H9 (cell line): ENCODE measurements around the gene GPS1. TPM values are rescaled to one million over a fixed set of nuclear protein-coding genes. Genes with fewer than 3 reads are reported as not detected.

Experiments
- DNase-seq: peaks from one replicate; pipeline ENCODE4 v3.0.0-alpha.2; 2017
- H2AFZ ChIP-seq: one replicate; pipeline ENCODE4 v1.6.1; 2013; ENCODE audit warnings: mild to moderate bottlenecking, low read length, control low read depth, moderate library complexity
- H2AK5ac ChIP-seq: 2 replicates; pipeline ENCODE4 v1.6.1; 2013; ENCODE audit warnings: low read length, control low read depth, mixed read lengths; ENCODE audit not compliant: insufficient read length
- H2BK120ac ChIP-seq: one replicate; pipeline ENCODE4 v1.6.1; 2013; ENCODE audit warnings: low read depth, mild to moderate bottlenecking, low read length, control low read depth, inconsistent platforms; ENCODE audit not compliant: poor library complexity, severe bottlenecking
- H2BK12ac ChIP-seq: 2 replicates; pipeline ENCODE4 v1.6.1; 2013; ENCODE audit warnings: low read length, control low read depth, mixed read lengths, low read depth; ENCODE audit not compliant: insufficient read length
- H2BK15ac ChIP-seq: 2 replicates; pipeline ENCODE4 v1.6.1; 2013; ENCODE audit warnings: low read depth, low read length, control low read depth
- H2BK20ac ChIP-seq: one replicate; pipeline ENCODE4 v1.6.1; 2013; ENCODE audit warnings: low read depth, mild to moderate bottlenecking, low read length, control low read depth, inconsistent platforms; ENCODE audit not compliant: poor library complexity, severe bottlenecking
- H2BK5ac ChIP-seq: 2 replicates; pipeline ENCODE4 v1.6.1; 2013; ENCODE audit warnings: low read length, control low read depth, mixed read lengths; ENCODE audit not compliant: insufficient read length
- H3K14ac ChIP-seq: 2 replicates; pipeline ENCODE4 v1.6.1; 2013; ENCODE audit warnings: low read length, control low read depth; ENCODE audit not compliant: insufficient read depth
- H3K18ac ChIP-seq: 2 replicates; pipeline ENCODE4 v1.6.1; 2013; ENCODE audit warnings: low read depth, mild to moderate bottlenecking, mixed read lengths, low read length, control low read depth; ENCODE audit not compliant: insufficient read length
- H3K23ac ChIP-seq: 2 replicates; pipeline ENCODE4 v1.6.1; 2013; ENCODE audit warnings: low read length, control low read depth, mixed read lengths, low read depth; ENCODE audit not compliant: insufficient read length
- H3K23me2 ChIP-seq: 2 replicates; pipeline ENCODE4 v1.6.1; 2013; ENCODE audit warnings: low read depth, mild to moderate bottlenecking, mixed read lengths, low read length, control low read depth; ENCODE audit not compliant: insufficient read length, poor library complexity, severe bottlenecking
- H3K27ac ChIP-seq: 2 replicates; pipeline ENCODE4 v1.5.1; 2013; ENCODE audit warnings: low read length, control low read depth, mixed read lengths, low read depth; ENCODE audit not compliant: insufficient read length
- H3K27me3 ChIP-seq: 2 replicates; pipeline ENCODE4 v1.6.1; 2013; ENCODE audit warnings: low read length, control low read depth, inconsistent platforms; ENCODE audit not compliant: insufficient read depth
- H3K4ac ChIP-seq: 2 replicates; pipeline ENCODE4 v1.6.1; 2013; ENCODE audit warnings: low read depth, mild to moderate bottlenecking, control low read depth, inconsistent platforms, low read length, moderate library complexity
- H3K4me1 ChIP-seq: 2 replicates; pipeline ENCODE4 v1.6.1; 2013; ENCODE audit warnings: low read length, control low read depth, inconsistent platforms; ENCODE audit not compliant: insufficient read depth
- H3K4me2 ChIP-seq: 2 replicates; pipeline ENCODE4 v1.6.1; 2013; ENCODE audit warnings: low read length, control low read depth, mixed read lengths; ENCODE audit not compliant: insufficient read length, insufficient read depth
- H3K56ac ChIP-seq: 2 replicates; pipeline ENCODE4 v1.6.1; 2013; ENCODE audit warnings: low read depth, mild to moderate bottlenecking, mixed read lengths, low read length, control low read depth; ENCODE audit not compliant: insufficient read length
- H3K79me1 ChIP-seq: 2 replicates; pipeline ENCODE4 v1.6.1; 2013; ENCODE audit warnings: low read depth, mild to moderate bottlenecking, moderate library complexity, low read length, control low read depth, inconsistent platforms; ENCODE audit not compliant: insufficient read depth, poor library complexity, severe bottlenecking
- H3K79me2 ChIP-seq: 2 replicates; pipeline ENCODE4 v1.6.1; 2013; ENCODE audit warnings: low read length, control low read depth, inconsistent platforms; ENCODE audit not compliant: insufficient read depth
- H3K9ac ChIP-seq: 2 replicates; pipeline ENCODE4 v1.6.1; 2013; ENCODE audit warnings: low read length, control low read depth, mixed read lengths; ENCODE audit not compliant: insufficient read length; ENCODE audit errors: extremely low read depth
- H3K9me3 ChIP-seq: one replicate; pipeline ENCODE4 v1.6.1; 2013; ENCODE audit warnings: low read depth, low read length, inconsistent platforms; ENCODE audit not compliant: control insufficient read depth
- H3T11ph ChIP-seq: one replicate; pipeline ENCODE4 v1.6.1; 2013; ENCODE audit warnings: mild to moderate bottlenecking, low read length, control low read depth, inconsistent platforms
- H4K20me1 ChIP-seq: one replicate; pipeline ENCODE4 v1.6.1; 2013; ENCODE audit not compliant: control insufficient read depth, insufficient read length, insufficient read depth
- H4K5ac ChIP-seq: 2 replicates; pipeline ENCODE4 v1.6.1; 2013; ENCODE audit warnings: low read depth, mild to moderate bottlenecking, mixed read lengths, low read length, control low read depth; ENCODE audit not compliant: insufficient read length
- H4K8ac ChIP-seq: replicated peaks from 2 replicates; pipeline ENCODE4 v1.6.1; 2013; ENCODE audit warnings: low read length, control low read depth, mixed read lengths, low read depth; ENCODE audit not compliant: insufficient read length
- H4K91ac ChIP-seq: 2 replicates; pipeline ENCODE4 v1.6.1; 2013; ENCODE audit warnings: low read depth, mild to moderate bottlenecking, moderate library complexity, mixed read lengths, low read length, control low read depth; ENCODE audit not compliant: insufficient read length
- H3K27ac Mint-ChIP-seq, 3 experiments: 2 replicates in 2 of 3; 3 replicates in 1 of 3; pipeline ENCODE4 v1.8.0; 2020 to 2021; ENCODE audit warnings: mixed read lengths in 3 of 3, mild to moderate bottlenecking in 1 of 3, moderate library complexity in 1 of 3
- H3K27me3 Mint-ChIP-seq: 2 replicates; pipeline ENCODE4 v1.8.0; 2021; ENCODE audit warnings: low read depth, mild to moderate bottlenecking, moderate library complexity, mixed read lengths
- H3K36me3 Mint-ChIP-seq, 3 experiments: 2 replicates in 2 of 3; 3 replicates in 1 of 3; pipeline ENCODE4 v1.8.0; 2020 to 2021; ENCODE audit warnings: low read depth in 3 of 3, mixed read lengths in 3 of 3; ENCODE audit not compliant: insufficient read depth in 1 of 3
- H3K4me1 Mint-ChIP-seq, 2 experiments: 2 replicates each; pipeline ENCODE4 v1.8.0; 2020; ENCODE audit warnings: mixed read lengths in 2 of 2
- H3K4me3 Mint-ChIP-seq, 2 experiments: 2 replicates in 1 of 2; 3 replicates in 1 of 2; pipeline ENCODE4 v1.8.0; 2020 to 2021; ENCODE audit warnings: mild to moderate bottlenecking in 2 of 2, mixed read lengths in 2 of 2, moderate library complexity in 1 of 2
- H3K9me3 Mint-ChIP-seq, 2 experiments: 2 replicates in 1 of 2; 3 replicates in 1 of 2; pipeline ENCODE4 v1.8.0; 2020; ENCODE audit warnings: mild to moderate bottlenecking in 2 of 2, mixed read lengths in 2 of 2, moderate library complexity in 1 of 2
- CTCF ChIP-seq: fragments of 200-600 bp; sonication (generic); conservative IDR thresholded peaks from 3 replicates; pipeline ENCODE4 v1.8.0; 2021; ENCODE audit warnings: antibody characterized with exemption, mild to moderate bottlenecking
- WGBS: extraction: QIAGEN DNeasy Blood & Tissue Kit; methylation state at CpG from one replicate; pipeline ENCODE4 v1.1.7; 2013; ENCODE audit warnings: missing lambda C conversion rate, low lambda C conversion rate, mixed read lengths; ENCODE audit not compliant: insufficient read length; ENCODE audit errors: extremely low coverage; 5-methylcytosine and 5-hydroxymethylcytosine counted together
- total RNA-seq: library from RNA; stranded (reverse); gene quantifications from 2 replicates; pipeline ENCODE4 v1.2.1, GENCODE V29; 2021

GPS1 gene
- total RNA-seq, 1 experiment from 2014 or later: 164 TPM

DNA sequence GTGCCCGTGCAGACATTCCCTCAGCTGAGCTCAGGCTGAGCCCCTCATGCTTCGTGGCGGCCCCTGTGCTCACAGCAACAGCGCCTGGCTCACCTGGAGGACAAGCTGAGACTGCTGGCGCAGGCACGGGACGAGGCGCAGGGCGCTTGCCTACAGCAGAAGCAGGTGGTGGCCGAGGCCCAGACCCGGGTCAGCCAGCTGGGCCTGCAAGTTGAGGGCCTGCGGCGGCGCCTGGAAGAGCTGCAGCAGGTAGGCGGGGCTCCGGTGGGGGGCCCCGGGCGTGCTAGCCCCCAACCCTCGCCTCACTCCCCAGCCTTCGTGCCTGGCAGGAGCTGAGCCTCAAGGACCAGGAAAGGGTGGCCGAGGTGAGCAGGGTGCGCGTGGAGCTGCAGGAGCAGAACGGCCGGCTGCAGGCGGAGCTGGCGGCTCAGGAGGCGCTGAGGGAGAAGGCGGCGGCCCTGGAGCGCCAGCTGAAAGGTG is 21.7 kb upstream of the GPS1 start:
- no peaks in the 10 kb centered on the region for H3K4me1 ChIP-seq
- no peak overlapping the region for H3K4me2 ChIP-seq
- H3K27ac ChIP-seq: no peak overlapping the region
- H2BK120ac ChIP-seq: no peak overlapping the region
- H3K9me3 Mint-ChIP-seq: peaks cover 0 to 2% of the 10 kb centered on the region in 2 experiments; a peak in 1 of 5 replicates
- peak overlapping the region in 1 of 2 experiments; percentile 70; a peak in 2 of 5 replicates for H3K4me3 Mint-ChIP-seq
- H2BK20ac ChIP-seq: no peak overlapping the region
- H3K36me3 Mint-ChIP-seq: peaks cover 5 to 24% (median 13%) of the 10 kb centered on the region in 3 experiments; a peak in 6 of 7 replicates
- no peak overlapping the region for H3K56ac ChIP-seq
- no peaks in the 10 kb centered on the region for H4K20me1 ChIP-seq
- H3K4ac ChIP-seq: no peak overlapping the region
- peaks cover 8% of the 10 kb centered on the region for H3K23me2 ChIP-seq
- no peak overlapping the region for H3K14ac ChIP-seq
- H3K79me2 ChIP-seq: no peaks in the 10 kb centered on the region
- H3K4me1 Mint-ChIP-seq: peaks cover 2 to 16% of the 10 kb centered on the region in 2 experiments; a peak in 3 of 4 replicates
- H3K9me3 ChIP-seq: no peaks in the 10 kb centered on the region
- no peak overlapping the region for H2AK5ac ChIP-seq
- H2BK12ac ChIP-seq: no peak overlapping the region
- H2BK5ac ChIP-seq: no peak overlapping the region
- H3T11ph ChIP-seq: no peak overlapping the region
- H3K27me3 Mint-ChIP-seq: no peaks in the 10 kb centered on the region; the same call in none of the 2 replicates
- H3K27ac Mint-ChIP-seq: no peak overlapping the region
- no CpG with 5 or more reads among the region's 31 CpGs for WGBS
- DNase-seq: peak; percentile 67
- H3K9ac ChIP-seq: no peak overlapping the region
- H4K5ac ChIP-seq: no peak overlapping the region
- H4K8ac ChIP-seq: no peak overlapping the region
- H3K18ac ChIP-seq: no peak overlapping the region
- H3K79me1 ChIP-seq: no peaks in the 10 kb centered on the region
- H2BK15ac ChIP-seq: no peak overlapping the region
- H3K23ac ChIP-seq: no peak overlapping the region
- no peak overlapping the region for H2AFZ ChIP-seq
- no peaks in the 10 kb centered on the region for H3K27me3 ChIP-seq
- no peak overlapping the region for H4K91ac ChIP-seq
- no peak for TF ChIP-seq CTCF
